Transverse colon (tissue), 4 donors: ENCODE measurements around the gene COL6A1. TPM values are rescaled to one million over a fixed set of nuclear protein-coding genes. Genes with fewer than 3 reads are reported as not detected.

ENCODE experiments used
- DNase-seq: peaks from one replicate; pipeline ENCODE4 v3.0.0-alpha.2; 2019
- H3K27ac ChIP-seq, 4 donors: fragments of 200-600 bp; sonication (generic); 2 replicates each; pipeline ENCODE4 v1.5.1; 2016 to 2018; ENCODE audit warnings: inconsistent platforms in 4 of 4
- H3K27me3 ChIP-seq: fragments of 200-600 bp; sonication (generic); 2 replicates; pipeline ENCODE4 v1.5.1; 2017; ENCODE audit warnings: inconsistent platforms
- H3K36me3 ChIP-seq, 4 donors: fragments of 200-600 bp; sonication (generic); 2 replicates each; pipeline ENCODE4 v1.5.1; 2017 to 2019; ENCODE audit warnings: inconsistent platforms in 4 of 4
- H3K4me1 ChIP-seq, 4 donors: fragments of 200-600 bp; sonication (generic); 2 replicates each; pipeline ENCODE4 v1.5.1; 2017 to 2020; ENCODE audit warnings: inconsistent platforms in 4 of 4
- H3K4me3 ChIP-seq, 4 donors: fragments of 200-600 bp; sonication (generic); 1 replicate in 1 of 4; 2 replicates in 3 of 4; pipeline versions ENCODE4 v1.5.1 to v1.6.1; 2017 to 2019; ENCODE audit warnings: inconsistent platforms in 4 of 4
- H3K9me3 ChIP-seq, 2 donors: fragments of 200-600 bp; sonication (generic); 2 replicates each; pipeline ENCODE4 v1.5.1; 2017 to 2019; ENCODE audit warnings: inconsistent platforms in 2 of 2
- CTCF ChIP-seq, 5 experiments: fragments of 200-600 bp in 3 of 5; fragments of 450-650 bp in 2 of 5; sonication (generic) in 3 of 5; IDR thresholded peaks; 1 replicate in 2 of 5; 2 replicates in 3 of 5; pipeline ENCODE4 v1.5.1; 2016 to 2017; ENCODE audit warnings: antibody characterized with exemption in 5 of 5, inconsistent platforms in 3 of 5, mild to moderate bottlenecking in 2 of 5, moderate library complexity in 1 of 5
- EP300 ChIP-seq: sonication (generic); formaldehyde crosslinking; IDR thresholded peaks from one replicate; pipeline ENCODE4 v1.6.1; 2017; ENCODE audit warnings: antibody characterized with exemption, low read depth
- POLR2A ChIP-seq: fragments of 450-650 bp; IDR thresholded peaks from one replicate; pipeline ENCODE4 v1.6.1; 2016; ENCODE audit warnings: antibody characterized with exemption, mild to moderate bottlenecking, moderate library complexity
- POLR2AphosphoS5 ChIP-seq, 3 donors: sonication (generic); formaldehyde crosslinking; IDR thresholded peaks; one replicate each; pipeline ENCODE4 v1.6.1; 2016; ENCODE audit warnings: antibody characterized with exemption in 3 of 3
- whole genome bisulfite sequencing, 2 donors: methylation state at CpG; one replicate each; pipeline ENCODE4 v1.1.5; 2018; ENCODE audit warnings: low coverage in 1 of 2; 5-methylcytosine and 5-hydroxymethylcytosine counted together
- in situ Hi-C, 4 donors: fragments of 200-750 bp; cut with MboI; loops; one replicate each; pipeline versions ENCODE4 v1.15.0 to v1.15.1; 2017; ENCODE audit warnings: low sequenced_read_pairs in 3 of 4, low pct_ligation_motif_present in 1 of 4, low pct_unique_long_range_greater_than_20kb in 1 of 4
- intact Hi-C: fragments of 100-400 bp; cut with DNase I; formaldehyde crosslinking; loops from one replicate; pipeline ENCODE4 v1.15.1; 2023; ENCODE audit warnings: low total_unique reads
- total RNA-seq, 4 donors: library from RNA; depleted of rRNA; stranded (reverse); fragments of >200 nt; gene quantifications; one replicate each; pipeline ENCODE4 v1.1.0, GENCODE V29; 2016

The COL6A1 gene
- total RNA-seq, 4 donors from 2014 or later = 166 to 580 (median 346) TPM

- no peak overlapping the region for H3K27ac ChIP-seq
- in situ Hi-C loops = no loop called here
- H3K4me3 ChIP-seq = no peak overlapping the region
- intact Hi-C loops = no loop called here
- no peak for TF ChIP-seq POLR2A
- TF ChIP-seq EP300 = no peak
- no peak for TF ChIP-seq POLR2AphosphoS5 (IDR thresholded peaks at IDR 0.05)
- no peak for TF ChIP-seq CTCF (IDR thresholded peaks at IDR 0.05)
- H3K4me1 ChIP-seq = no peaks in the 10 kb centered on the region
- no peaks in the 10 kb centered on the region for H3K9me3 ChIP-seq
- no peak for DNase-seq
- no peaks in the 10 kb centered on the region for H3K27me3 ChIP-seq
- no peaks in the 10 kb centered on the region for H3K36me3 ChIP-seq
- 80 to 87% methylated on average over 4 to 8 of the region's 8 CpGs for WGBS, 2 donors
Measured at GRCh38 chr21:45943630-45944540, 37.7 kb upstream of the COL6A1 start.

DNA sequence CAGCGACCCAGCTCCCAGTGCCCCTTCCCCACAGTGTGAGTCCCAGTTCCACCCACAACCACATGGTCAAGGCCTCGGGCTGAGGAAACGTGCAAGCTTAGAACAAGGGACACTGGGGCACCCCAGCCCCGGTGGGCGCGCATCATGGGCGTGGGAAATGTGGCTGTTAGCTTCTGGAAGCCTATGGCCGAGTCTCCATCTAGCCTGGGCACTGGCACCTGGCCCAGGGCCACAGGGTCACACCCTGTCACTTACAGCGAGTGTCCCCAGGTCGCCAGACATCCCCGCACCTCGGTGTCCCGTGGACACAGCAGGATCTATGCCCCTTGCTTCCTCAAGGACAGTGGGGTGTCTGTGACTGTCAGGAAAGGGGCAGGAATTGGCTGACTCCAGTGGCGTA is 37.0 kb upstream of the COL6A1 start:
- TF ChIP-seq POLR2AphosphoS5 (IDR thresholded peaks at IDR 0.05) = no peak
- no peak overlapping the region for H3K4me3 ChIP-seq
- no peak overlapping the region for H3K27ac ChIP-seq
- no peaks in the 10 kb centered on the region for H3K27me3 ChIP-seq
- 85% methylated on average over 14 of the region's 14 CpGs; no CpG with 5 or more reads in 1 of the 2 donors for WGBS, 2 donors
- no peaks in the 10 kb centered on the region for H3K36me3 ChIP-seq
- intact Hi-C loops (no loop called here), in situ Hi-C loops (no loop called here)
- no peaks in the 10 kb centered on the region for H3K9me3 ChIP-seq
- no peak for DNase-seq
- H3K4me1 ChIP-seq = no peaks in the 10 kb centered on the region

- 87% methylated on average over 23 of the region's 24 CpGs; no CpG with 5 or more reads in 1 of the 2 donors for WGBS, 2 donors
Measured at GRCh38 chr21:45945066-45945867, 36.3 kb upstream of the COL6A1 start.

GRCh38 chr21:45945868-45946210 is 35.7 kb upstream of the COL6A1 start:
- peaks cover 0 to 7% (median 3%) of the 10 kb centered on the region in 4 donors for H3K4me1 ChIP-seq
- intact Hi-C loops = no loop called here
- no peaks in the 10 kb centered on the region for H3K9me3 ChIP-seq
- no peak overlapping the region for H3K4me3 ChIP-seq
- H3K27ac ChIP-seq = no peak overlapping the region
- in situ Hi-C loops = no loop called here
- H3K27me3 ChIP-seq = no peaks in the 10 kb centered on the region
- DNase-seq = no peak
- no peaks in the 10 kb centered on the region for H3K36me3 ChIP-seq
- WGBS, 2 donors = 82% methylated on average over 12 of the region's 12 CpGs; no CpG with 5 or more reads in 1 of the 2 donors
- TF ChIP-seq POLR2AphosphoS5 (IDR thresholded peaks at IDR 0.05) (no peak), POLR2A (no peak), CTCF (IDR thresholded peaks at IDR 0.05) (no peak), EP300 (no peak)

More at GRCh38 chr21:45945066-45945867, 36.3 kb upstream of the COL6A1 start:
- H3K4me1 ChIP-seq = peaks cover 0 to 1% (median under 1%) of the 10 kb centered on the region in 4 donors
- H3K9me3 ChIP-seq = no peaks in the 10 kb centered on the region
- in situ Hi-C loops (no loop called here), intact Hi-C loops (no loop called here)
- no peak for DNase-seq
- no peaks in the 10 kb centered on the region for H3K27me3 ChIP-seq
- no peak overlapping the region for H3K4me3 ChIP-seq
- TF ChIP-seq CTCF (IDR thresholded peaks at IDR 0.05) (no peak), EP300 (no peak), POLR2AphosphoS5 (IDR thresholded peaks at IDR 0.05) (no peak), POLR2A (no peak)
- H3K27ac ChIP-seq = no peak overlapping the region
- H3K36me3 ChIP-seq = no peaks in the 10 kb centered on the region
